NAMALWA (cell line): ENCODE measurements around the gene PLCH2.
"Not testable (repeated sequence)": the region's sequence is repeated elsewhere in the genome, so short reads cannot be mapped to it uniquely, and the experiment has no call there.

Source experiments
- DNase-seq: peaks from one replicate; pipeline ENCODE4 v3.0.0-alpha.2; 2015; ENCODE audit warnings: low spot score

PLCH2 gene

GRCh38 chr1:2544875-2545640 is 69.0 kb downstream of the PLCH2 start:
- no peak for DNase-seq

- peak; percentile 96 for DNase-seq
These were observed 69.8 kb downstream of the PLCH2 start for GRCh38 chr1:2545754-2546514.

GRCh38 chr1:2546515-2547209 is 70.6 kb downstream of the PLCH2 start:
- peak; percentile 92 for DNase-seq

- DNase-seq = peak; percentile 87
These were observed 71.3 kb downstream of the PLCH2 start for GRCh38 chr1:2547210-2548067.

- DNase-seq = peak; percentile 92
These were observed 72.0 kb downstream of the PLCH2 start for GRCh38 chr1:2548068-2548589.

GRCh38 chr1:2549367-2550029 is 73.4 kb downstream of the PLCH2 start:
- DNase-seq = not testable (repeated sequence)

GRCh38 chr1:2550309-2550861 is 74.3 kb downstream of the PLCH2 start:
- DNase-seq = not testable (repeated sequence)

- DNase-seq = not testable (repeated sequence)
These were observed 75.5 kb downstream of the PLCH2 start for GRCh38 chr1:2551544-2551943.

GRCh38 chr1:2552189-2552588 is 76.1 kb downstream of the PLCH2 start:
- DNase-seq = no peak

- not testable (repeated sequence) for DNase-seq
These were observed 77.0 kb downstream of the PLCH2 start for GRCh38 chr1:2553076-2553475.

- no peak for DNase-seq
These were observed 78.0 kb downstream of the PLCH2 start for GRCh38 chr1:2553871-2554620.

- DNase-seq = peak; percentile 63
These were observed 78.7 kb downstream of the PLCH2 start for GRCh38 chr1:2554621-2555387.
